Memory B cell (primary cell): ENCODE data around the gene POU2AF1.

Experiments used
- ATAC-seq: fragments of 150-1000 bp; cut with Tn5 transposase; 2 replicates; pipeline ENCODE4 v1.10.0; 2021; ENCODE audit warnings: low read depth, mild to moderate bottlenecking, moderate library complexity
- DNase-seq, 2 donors: peaks; one replicate each; pipeline ENCODE4 v3.0.0; 2022; ENCODE audit warnings: low spot score in 2 of 2
- H3K27ac Mint-ChIP-seq: one replicate; pipeline ENCODE4 v1.8.0; 2022; ENCODE audit warnings: mild to moderate bottlenecking, moderate library complexity, mixed read lengths
- H3K27me3 Mint-ChIP-seq: one replicate; pipeline ENCODE4 v1.8.0; 2022; ENCODE audit warnings: mixed read lengths
- H3K36me3 Mint-ChIP-seq: one replicate; pipeline ENCODE4 v1.8.0; 2022; ENCODE audit warnings: mild to moderate bottlenecking, mixed read lengths
- H3K4me1 Mint-ChIP-seq: one replicate; pipeline ENCODE4 v1.8.0; 2022; ENCODE audit warnings: mixed read lengths
- H3K4me3 Mint-ChIP-seq: one replicate; pipeline ENCODE4 v1.8.0; 2022; ENCODE audit warnings: mild to moderate bottlenecking, moderate library complexity, mixed read lengths
- H3K9me3 Mint-ChIP-seq: one replicate; pipeline ENCODE4 v1.8.0; 2022; ENCODE audit warnings: mixed read lengths

Gene POU2AF1

GRCh38 chr11:111348147-111348546 lies 30.9 kb downstream of the POU2AF1 start:
- H3K9me3 Mint-ChIP-seq = no peaks in the 10 kb centered on the region

GRCh38 chr11:111347723-111348115 lies 31.4 kb downstream of the POU2AF1 start:
- H3K36me3 Mint-ChIP-seq = peaks cover 11% of the 10 kb centered on the region
- no peak overlapping the region for H3K27ac Mint-ChIP-seq
- H3K4me1 Mint-ChIP-seq = peaks cover 42% of the 10 kb centered on the region
- H3K27me3 Mint-ChIP-seq = no peaks in the 10 kb centered on the region
- DNase-seq (no peak), ATAC-seq (no peak)
- no peaks in the 10 kb centered on the region for H3K9me3 Mint-ChIP-seq
- H3K4me3 Mint-ChIP-seq = no peak overlapping the region

More at GRCh38 chr11:111348147-111348546, 30.9 kb downstream of the POU2AF1 start:
- Mint-ChIP-seq H3K4me3 (no peak overlapping the region), H3K27me3 (no peaks in the 10 kb centered on the region), H3K4me1 (peaks cover 47% of the 10 kb centered on the region), H3K27ac (peak overlapping the region; percentile 38), H3K36me3 (peaks cover 14% of the 10 kb centered on the region)
- no peak for DNase-seq
- no peak for ATAC-seq

- Mint-ChIP-seq H3K27ac (peak overlapping the region; percentile 75), H3K4me3 (no peak overlapping the region), H3K4me1 (peaks cover 41% of the 10 kb centered on the region), H3K9me3 (no peaks in the 10 kb centered on the region), H3K36me3 (peaks cover 6% of the 10 kb centered on the region), H3K27me3 (no peaks in the 10 kb centered on the region)
- DNase-seq = no peak
- ATAC-seq = no peak
Measured at GRCh38 chr11:111347002-111347722, 31.9 kb downstream of the POU2AF1 start.

GRCh38 chr11:111344032-111344431 lies 35.0 kb downstream of the POU2AF1 start:
- ATAC-seq (no peak), DNase-seq (no peak)
- Mint-ChIP-seq H3K27ac (no peak overlapping the region), H3K4me3 (no peak overlapping the region), H3K36me3 (peaks cover 4% of the 10 kb centered on the region), H3K27me3 (no peaks in the 10 kb centered on the region), H3K4me1 (peaks cover 25% of the 10 kb centered on the region), H3K9me3 (peaks cover 4% of the 10 kb centered on the region)

GRCh38 chr11:111342329-111342728 lies 36.7 kb downstream of the POU2AF1 start:
- ATAC-seq = no peak
- peaks cover 23% of the 10 kb centered on the region for H3K4me1 Mint-ChIP-seq

GRCh38 chr11:111339758-111340388 lies 39.2 kb downstream of the POU2AF1 start:
- Mint-ChIP-seq H3K27me3 (no peaks in the 10 kb centered on the region), H3K9me3 (peaks cover 4% of the 10 kb centered on the region), H3K4me1 (peaks cover 2% of the 10 kb centered on the region), H3K36me3 (peaks cover 14% of the 10 kb centered on the region), H3K4me3 (no peak overlapping the region), H3K27ac (no peak overlapping the region)
- no peak for DNase-seq
- no peak for ATAC-seq

More at GRCh38 chr11:111342329-111342728, 36.7 kb downstream of the POU2AF1 start:
- H3K27me3 Mint-ChIP-seq = no peaks in the 10 kb centered on the region
- peaks cover 11% of the 10 kb centered on the region for H3K36me3 Mint-ChIP-seq
- no peak overlapping the region for H3K4me3 Mint-ChIP-seq
- DNase-seq = no peak
- no peak overlapping the region for H3K27ac Mint-ChIP-seq
- H3K9me3 Mint-ChIP-seq = peaks cover 4% of the 10 kb centered on the region

- no peak overlapping the region for H3K27ac Mint-ChIP-seq
- no peak for DNase-seq
Measured at GRCh38 chr11:111336582-111337256, 42.4 kb downstream of the POU2AF1 start.

GRCh38 chr11:111336062-111336461 lies 43.0 kb downstream of the POU2AF1 start:
- H3K4me1 Mint-ChIP-seq = peaks cover 6% of the 10 kb centered on the region
- no peaks in the 10 kb centered on the region for H3K27me3 Mint-ChIP-seq
- no peak overlapping the region for H3K27ac Mint-ChIP-seq
- peaks cover 27% of the 10 kb centered on the region for H3K36me3 Mint-ChIP-seq
- no peak overlapping the region for H3K4me3 Mint-ChIP-seq
- DNase-seq (no peak), ATAC-seq (no peak)
- H3K9me3 Mint-ChIP-seq = peaks cover 4% of the 10 kb centered on the region

More at GRCh38 chr11:111336582-111337256, 42.4 kb downstream of the POU2AF1 start:
- H3K36me3 Mint-ChIP-seq = peaks cover 24% of the 10 kb centered on the region
- peaks cover 6% of the 10 kb centered on the region for H3K4me1 Mint-ChIP-seq
- H3K27me3 Mint-ChIP-seq = no peaks in the 10 kb centered on the region
- ATAC-seq = no peak
- H3K4me3 Mint-ChIP-seq = no peak overlapping the region
- peaks cover 4% of the 10 kb centered on the region for H3K9me3 Mint-ChIP-seq

GRCh38 chr11:111335549-111335948 lies 43.5 kb downstream of the POU2AF1 start:
- H3K4me1 Mint-ChIP-seq = peaks cover 8% of the 10 kb centered on the region
- H3K36me3 Mint-ChIP-seq = peaks cover 27% of the 10 kb centered on the region
- ATAC-seq = no peak

GRCh38 chr11:111334532-111335502 lies 44.3 kb downstream of the POU2AF1 start:
- ATAC-seq (no peak), DNase-seq (no peak)
- Mint-ChIP-seq H3K36me3 (peaks cover 27% of the 10 kb centered on the region), H3K9me3 (peaks cover 4% of the 10 kb centered on the region), H3K27me3 (no peaks in the 10 kb centered on the region), H3K4me3 (no peak overlapping the region), H3K4me1 (peaks cover 8% of the 10 kb centered on the region), H3K27ac (no peak overlapping the region)

More at GRCh38 chr11:111335549-111335948, 43.5 kb downstream of the POU2AF1 start:
- Mint-ChIP-seq H3K27ac (no peak overlapping the region), H3K27me3 (no peaks in the 10 kb centered on the region), H3K4me3 (no peak overlapping the region), H3K9me3 (peaks cover 4% of the 10 kb centered on the region)
- DNase-seq = no peak

GRCh38 chr11:111331711-111332479 lies 47.2 kb downstream of the POU2AF1 start:
- ATAC-seq = no peak

GRCh38 chr11:111330234-111330893 lies 48.7 kb downstream of the POU2AF1 start:
- Mint-ChIP-seq H3K4me1 (peaks cover 8% of the 10 kb centered on the region), H3K36me3 (peaks cover 17% of the 10 kb centered on the region), H3K4me3 (no peak overlapping the region), H3K9me3 (no peaks in the 10 kb centered on the region), H3K27ac (no peak overlapping the region), H3K27me3 (no peaks in the 10 kb centered on the region)
- DNase-seq (no peak), ATAC-seq (no peak)

More at GRCh38 chr11:111331711-111332479, 47.2 kb downstream of the POU2AF1 start:
- Mint-ChIP-seq H3K9me3 (no peaks in the 10 kb centered on the region), H3K4me3 (no peak overlapping the region), H3K27me3 (no peaks in the 10 kb centered on the region), H3K36me3 (peaks cover 16% of the 10 kb centered on the region), H3K4me1 (peaks cover 8% of the 10 kb centered on the region), H3K27ac (no peak overlapping the region)
- no peak for DNase-seq
